Hematopoietic multipotent progenitor cell (in vitro differentiated cells): ENCODE results near the gene RHOBTB1. TPM values are rescaled to one million over a fixed set of nuclear protein-coding genes. Genes with fewer than 3 reads are reported as not detected.

Experiments
- DNase-seq, 3 donors: peaks; one replicate each; pipeline ENCODE4 v3.0.0-alpha.2; 2011 to 2015; ENCODE audit warnings: low read depth in 2 of 3, low spot score in 2 of 3
- total RNA-seq: library from RNA; depleted of rRNA; stranded (reverse); fragments of >200 nt; gene quantifications from one replicate; pipeline ENCODE4 v1.2.3, GENCODE V29; 2012

RHOBTB1 gene
- total RNA-seq, 1 donor: 11.6 TPM

DNA sequence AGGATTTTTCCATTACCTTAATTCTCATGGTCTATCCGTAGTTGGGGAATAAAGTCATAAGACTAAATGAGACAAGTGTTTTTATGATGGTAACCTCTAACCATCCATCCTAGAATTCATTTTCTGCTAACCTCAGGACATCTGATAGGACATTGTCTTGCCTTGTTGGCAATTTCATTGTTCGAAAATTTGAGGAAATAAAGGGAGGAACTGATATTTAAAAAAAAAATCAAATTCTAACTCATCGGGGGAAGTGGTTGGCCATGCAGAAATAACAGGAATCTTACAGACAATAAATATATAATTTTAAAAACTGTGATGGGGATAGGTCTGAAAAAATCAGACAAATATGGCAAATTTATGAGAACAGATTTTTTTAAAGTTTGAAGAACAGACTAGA, 21.7 kb upstream of the RHOBTB1 start:
- DNase-seq: no peak

DNA sequence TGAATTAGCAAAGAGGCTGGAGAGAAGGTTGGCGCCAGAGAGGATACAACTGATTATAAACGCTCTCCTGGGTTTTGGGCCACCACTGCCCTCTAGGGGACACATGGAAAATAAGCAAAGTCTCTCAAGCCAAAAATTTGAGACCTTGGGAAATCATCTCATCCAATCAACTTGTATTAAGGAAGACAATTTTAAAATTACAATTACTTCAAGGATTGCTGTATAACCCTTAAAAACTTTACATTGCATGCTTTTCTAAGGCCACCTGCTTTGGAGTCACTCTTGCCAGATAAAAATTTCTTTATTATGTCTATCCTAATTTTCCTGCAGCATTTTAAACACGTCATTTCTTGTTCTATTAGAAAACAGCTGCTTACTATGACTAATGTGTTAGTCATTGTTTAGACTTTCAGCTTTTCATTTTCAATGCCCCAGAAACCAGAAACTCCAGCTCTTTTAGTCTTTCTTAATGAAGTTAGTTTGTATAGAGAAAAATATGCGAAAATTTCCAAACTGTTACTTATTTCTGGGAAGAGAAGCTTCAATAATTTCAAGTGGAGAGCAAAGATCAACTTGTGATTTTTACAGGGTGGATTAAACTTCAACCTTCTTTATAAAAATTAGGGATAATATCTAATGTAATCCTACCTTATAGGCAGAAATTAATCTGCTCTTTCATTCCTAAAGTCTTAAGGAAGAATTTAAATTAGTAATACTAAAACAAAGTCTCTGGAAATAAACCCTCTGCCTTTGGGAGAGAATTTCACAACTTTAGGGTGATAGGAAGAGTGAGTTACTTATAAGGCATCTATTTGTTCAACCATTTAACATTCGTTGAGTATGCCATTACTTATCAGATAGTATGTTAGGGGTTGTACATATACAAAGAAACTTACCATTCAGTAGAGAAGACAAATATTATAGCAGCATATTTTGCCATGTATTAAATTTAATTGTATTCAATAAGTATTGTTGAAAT, 20.6 kb upstream of the RHOBTB1 start:
- DNase-seq: peak; percentile 6 to 84 (median 67)

GRCh38 chr10:60963441-60964256, 19.7 kb upstream of the RHOBTB1 start:
- DNase-seq: no peak

- no peak for DNase-seq
Observed at GRCh38 chr10:60962946-60963345, 19.0 kb upstream of the RHOBTB1 start.

GRCh38 chr10:60960913-60961312, 16.9 kb upstream of the RHOBTB1 start:
- no peak for DNase-seq

DNA sequence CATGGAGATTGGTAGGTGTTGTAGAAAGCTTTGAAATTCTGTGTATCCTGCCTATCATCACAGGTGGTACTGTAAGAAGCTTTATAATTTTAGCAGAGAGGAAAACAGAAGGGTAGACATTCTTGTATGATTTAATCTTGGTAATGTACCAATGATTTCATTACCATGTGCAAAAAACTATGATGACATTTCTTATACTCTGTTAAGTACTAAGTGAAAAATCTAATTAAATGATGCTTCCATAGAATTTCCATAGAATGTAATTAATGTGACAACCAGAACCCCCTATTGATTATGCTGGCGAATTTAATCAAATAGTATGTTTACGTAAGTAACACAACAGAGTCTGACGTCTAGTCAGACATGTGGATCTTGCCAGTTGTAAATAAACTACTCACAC, 16.0 kb upstream of the RHOBTB1 start:
- DNase-seq: no peak

DNA sequence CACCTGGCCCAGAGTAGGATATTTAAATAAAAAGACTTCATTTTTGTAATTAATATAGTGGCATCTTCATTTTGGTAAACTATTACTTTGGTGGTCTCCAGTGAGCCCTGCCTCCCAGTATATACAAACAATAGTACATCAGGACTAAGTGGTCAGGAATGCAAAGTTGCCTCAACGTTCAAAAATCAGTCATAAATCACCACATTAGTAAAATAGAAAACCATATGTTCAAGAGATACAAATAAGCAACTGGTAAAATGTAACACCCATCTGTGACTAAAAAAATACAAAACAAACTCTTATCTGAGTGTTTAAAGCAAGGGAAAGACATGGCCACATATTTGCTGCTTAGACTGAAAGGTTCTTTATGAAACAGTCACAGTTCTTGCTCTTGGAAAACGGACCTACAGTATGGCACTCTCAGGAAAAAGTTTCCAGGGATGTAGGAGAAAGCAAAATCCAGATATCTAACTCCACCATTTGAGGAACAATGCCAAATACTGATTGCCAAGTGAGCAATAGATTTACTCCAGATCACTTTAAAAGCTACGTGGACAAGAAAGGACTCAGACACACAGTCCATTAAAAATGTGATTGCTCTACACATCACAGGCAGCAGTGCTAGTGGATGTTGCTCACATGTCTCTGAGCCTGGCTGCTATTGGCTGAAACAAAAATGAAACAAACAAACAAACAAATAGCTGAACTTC, 15.1 kb upstream of the RHOBTB1 start:
- DNase-seq: no peak

DNA sequence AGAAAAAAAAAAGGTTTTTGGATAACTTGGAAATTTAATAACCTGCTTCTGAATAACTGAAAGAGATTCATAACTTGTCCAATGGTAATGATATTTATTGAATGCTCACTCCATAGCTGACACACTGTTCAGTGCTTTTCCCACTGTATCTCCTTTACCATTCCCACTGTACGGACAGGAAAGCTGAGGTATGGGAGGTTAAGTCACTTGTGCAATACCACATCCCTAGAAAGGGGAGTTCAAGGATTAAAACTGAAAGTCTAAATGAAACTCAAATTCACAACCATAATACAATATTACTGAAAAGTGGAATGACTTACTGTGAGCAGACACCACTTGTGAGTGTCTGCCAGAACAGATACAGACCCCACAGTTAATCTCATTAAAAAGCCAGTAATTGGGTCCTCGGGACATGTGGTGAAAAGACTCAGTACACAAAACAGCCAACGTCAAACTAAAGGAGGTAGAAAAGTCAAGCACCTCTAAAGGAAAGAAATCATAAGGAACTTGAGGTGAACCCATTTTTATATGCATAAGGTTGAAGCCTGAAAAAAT, 13.8 kb upstream of the RHOBTB1 start:
- DNase-seq: no peak

GRCh38 chr10:60955957-60956425, 12.0 kb upstream of the RHOBTB1 start:
- no peak for DNase-seq

- no peak for DNase-seq
Observed at GRCh38 chr10:60955316-60955715, 11.3 kb upstream of the RHOBTB1 start.

- DNase-seq: no peak
Observed at GRCh38 chr10:60954035-60954434, 10.1 kb upstream of the RHOBTB1 start.

DNA sequence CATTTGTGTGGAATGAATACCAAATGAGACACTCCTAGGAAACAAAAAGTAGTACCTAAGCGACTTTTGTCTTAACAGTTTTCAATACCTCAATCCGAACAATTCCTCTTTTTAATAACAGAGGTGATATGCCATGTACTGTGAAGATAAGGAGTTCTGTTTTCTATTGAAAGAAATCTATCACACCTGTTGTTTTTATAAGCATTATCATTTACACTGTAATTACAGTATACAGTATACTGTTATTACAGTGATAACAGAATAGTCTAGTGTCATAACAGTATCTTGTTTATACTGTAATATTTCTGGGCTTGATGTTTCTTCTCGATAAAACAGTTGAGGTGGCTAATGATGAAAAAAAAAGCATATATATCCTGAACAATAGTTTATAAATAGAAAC, 9.4 kb upstream of the RHOBTB1 start:
- no peak for DNase-seq

DNA sequence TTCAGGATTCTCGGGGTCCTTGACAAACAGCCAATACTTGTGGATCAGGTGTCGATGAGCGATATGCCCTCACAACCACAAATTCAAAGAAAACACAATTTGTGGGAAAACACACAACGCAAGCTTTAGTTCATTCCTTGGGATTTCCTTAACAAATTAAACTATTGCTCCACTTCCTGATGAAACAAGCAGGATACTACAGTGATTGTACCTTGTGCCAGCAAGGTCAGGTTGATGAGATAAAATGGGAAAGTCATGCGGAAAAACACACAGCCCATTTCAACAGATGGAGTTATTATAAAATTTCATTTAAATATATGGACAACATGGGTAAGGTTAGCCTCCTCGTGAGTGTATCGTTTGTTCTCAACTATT, 8.8 kb upstream of the RHOBTB1 start:
- DNase-seq: no peak

DNA sequence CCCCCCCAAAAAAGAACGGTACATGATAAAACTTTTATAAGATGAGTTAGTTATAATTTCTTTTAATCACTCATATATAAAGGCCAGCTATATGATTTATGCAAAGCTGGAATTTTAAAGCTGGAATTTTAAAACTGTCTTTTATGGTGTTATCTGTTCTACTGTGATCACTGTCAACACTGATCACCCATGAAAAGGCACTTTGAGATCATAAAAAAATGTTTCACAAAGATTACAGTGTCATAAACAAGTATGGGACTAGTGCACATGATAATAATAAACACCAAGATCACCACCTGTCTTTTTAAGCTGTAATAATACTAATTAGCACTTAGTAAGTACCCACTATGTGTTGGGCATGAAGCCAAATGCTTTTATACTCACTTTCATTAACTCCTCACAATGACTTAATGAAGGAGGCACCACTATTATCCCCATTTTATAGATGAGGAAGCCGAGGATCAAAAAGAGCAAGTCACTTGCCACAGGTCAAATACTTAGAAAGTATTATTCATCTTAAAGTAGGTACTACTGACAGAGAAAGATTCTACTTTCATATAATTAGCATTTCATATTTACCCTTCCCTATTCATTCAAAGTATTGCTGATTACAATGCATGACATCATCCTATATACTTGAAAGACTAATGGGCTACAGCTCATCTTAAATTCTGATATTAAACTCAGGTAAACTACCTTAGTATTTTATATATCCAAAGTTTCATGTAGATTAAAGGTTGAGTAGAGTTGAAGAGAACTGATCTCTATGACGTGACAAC, 8.3 kb upstream of the RHOBTB1 start:
- no peak for DNase-seq

GRCh38 chr10:60951272-60951724, 7.3 kb upstream of the RHOBTB1 start:
- DNase-seq: no peak

GRCh38 chr10:60950300-60950699, 6.3 kb upstream of the RHOBTB1 start:
- DNase-seq: peak in 2 of 3 donors; percentile 4 to 50

DNA sequence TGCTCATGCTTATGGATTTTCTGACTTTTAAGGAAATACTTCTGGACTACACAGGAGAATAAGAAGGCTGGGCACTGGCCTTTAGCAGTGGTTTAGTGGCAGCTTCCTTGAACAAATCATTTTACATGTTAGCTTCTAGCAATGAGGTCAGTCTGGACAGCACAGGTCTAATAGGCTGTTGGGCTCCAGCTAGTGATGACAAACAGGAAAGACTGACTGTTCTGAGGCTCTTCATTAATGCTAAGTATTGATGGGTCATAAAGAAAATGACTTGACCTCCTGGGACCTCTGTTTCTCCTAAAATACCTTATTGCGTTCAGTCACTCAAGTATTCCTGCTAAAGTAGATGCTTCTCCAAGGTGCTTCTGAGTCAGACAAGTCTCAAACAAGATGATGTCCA, 4.9 kb upstream of the RHOBTB1 start:
- DNase-seq: no peak

- DNase-seq: no peak
Observed at GRCh38 chr10:60944910-60945297, 919 bp upstream of the RHOBTB1 start.

DNA sequence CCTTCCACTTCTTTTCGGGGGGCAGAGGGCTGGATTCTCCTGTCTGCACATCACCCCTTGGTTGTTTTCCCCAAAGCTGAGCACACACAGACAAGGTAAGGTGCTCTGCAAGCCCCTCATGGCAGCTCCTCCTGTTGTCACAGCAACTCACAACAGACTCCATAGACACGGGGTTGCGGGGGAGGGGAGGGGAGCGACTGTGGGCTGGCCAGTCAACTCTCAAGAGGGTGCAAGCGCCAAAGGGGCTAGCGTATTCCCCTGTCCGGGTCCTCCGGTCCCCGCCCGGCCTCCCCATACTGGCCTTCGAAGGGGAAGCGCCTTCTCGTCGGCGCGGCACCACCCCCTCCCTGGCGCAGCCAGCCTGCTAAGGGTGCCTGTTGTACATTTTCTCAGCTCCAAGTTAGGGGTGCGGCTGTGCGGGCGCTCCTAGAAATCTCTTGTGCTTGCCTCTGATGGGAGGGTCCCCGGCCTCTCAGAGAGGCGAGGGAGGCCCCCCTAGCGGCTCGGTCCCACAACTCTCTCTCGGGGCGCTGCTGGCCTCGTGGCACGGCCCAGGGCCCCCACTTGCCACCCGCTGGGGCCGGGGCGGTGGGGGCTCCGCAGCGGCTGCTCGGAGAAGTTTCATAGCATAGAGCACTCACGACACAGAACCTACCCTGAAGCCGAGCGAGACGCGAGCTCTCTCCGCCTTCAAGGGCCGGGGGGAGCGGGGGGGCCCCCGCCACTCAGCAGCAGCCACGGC, 498 bp downstream of the RHOBTB1 start:
- DNase-seq: peak in 2 of 3 donors; percentile 42 to 74
